Testis (tissue), 2 donors: Measurements from ENCODE around the gene GRPR.

ENCODE experiments used
- CTCF ChIP-seq, 3 experiments: fragments of 450-650 bp in 2 of 3; fragments of 200-600 bp in 1 of 3; sonication (generic) in 1 of 3; IDR thresholded peaks; one replicate each; pipeline ENCODE4 v1.5.1; 2016 to 2019; ENCODE audit warnings: antibody characterized with exemption in 3 of 3, mild to moderate bottlenecking in 2 of 3, moderate library complexity in 1 of 3
- POLR2A ChIP-seq: fragments of 450-650 bp; IDR thresholded peaks from one replicate; pipeline ENCODE4 v1.6.1; 2017; ENCODE audit warnings: antibody characterized with exemption, mild to moderate bottlenecking, moderate library complexity

- no peak for TF ChIP-seq CTCF (IDR thresholded peaks at IDR 0.05)
- TF ChIP-seq POLR2A: no peak
Observed at GRCh38 chrX:16142246-16142558, 18.8 kb downstream of the GRPR start.
